Transverse colon (tissue), 3 donors: Measurements from ENCODE around the gene KCNJ16.

Source experiments
- CTCF ChIP-seq, 5 experiments: fragments of 200-600 bp in 3 of 5; fragments of 450-650 bp in 2 of 5; sonication (generic) in 3 of 5; IDR thresholded peaks; 1 replicate in 2 of 5; 2 replicates in 3 of 5; pipeline ENCODE4 v1.5.1; 2016 to 2017; ENCODE audit warnings: antibody characterized with exemption in 5 of 5, inconsistent platforms in 3 of 5, mild to moderate bottlenecking in 2 of 5, moderate library complexity in 1 of 5
- EP300 ChIP-seq: sonication (generic); formaldehyde crosslinking; IDR thresholded peaks from one replicate; pipeline ENCODE4 v1.6.1; 2017; ENCODE audit warnings: antibody characterized with exemption, low read depth

DNA sequence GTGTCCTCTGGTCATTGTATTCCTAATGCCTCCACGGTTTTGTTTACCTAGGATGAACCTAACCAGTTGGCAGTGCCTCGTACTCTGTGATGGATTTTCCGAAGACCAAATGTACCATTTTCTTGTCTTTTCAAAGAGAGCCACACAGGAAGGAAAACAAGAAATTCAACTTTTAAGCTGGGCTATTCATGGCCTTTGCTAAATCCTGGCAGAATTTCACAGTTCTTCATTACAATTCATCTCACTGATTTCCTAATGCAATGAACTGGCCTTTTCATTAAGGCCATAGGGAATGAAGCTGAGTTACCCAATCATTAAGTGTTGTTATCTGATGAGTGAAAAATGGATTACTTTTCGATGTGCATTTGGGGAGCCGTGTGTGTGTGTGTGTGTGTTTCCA, 7.9 kb upstream of the KCNJ16 start:
- TF ChIP-seq CTCF (IDR thresholded peaks at IDR 0.05) (no peak), EP300 (no peak)
